Stimulated activated CD8-positive, alpha-beta memory T cell treated with anti-CD3 and anti-CD28 coated beads, Interleukin-15, amount 100 ng/mL, for 24 hours (primary cell): ENCODE results near the gene PTPN1.

Experiments
- DNase-seq: peaks from one replicate; pipeline ENCODE4 v3.0.0-alpha.2; 2020; ENCODE audit warnings: low read depth

PTPN1 gene

GRCh38 chr20:50513169-50514034 lies 3.2 kb downstream of the PTPN1 start:
- no peak for DNase-seq

- no peak for DNase-seq
Measured at GRCh38 chr20:50514035-50514337, 3.8 kb downstream of the PTPN1 start.

GRCh38 chr20:50514750-50515149 lies 4.6 kb downstream of the PTPN1 start:
- DNase-seq, result no peak

- no peak for DNase-seq
Measured at GRCh38 chr20:50515471-50516106, 5.4 kb downstream of the PTPN1 start.

GRCh38 chr20:50516180-50516934 lies 6.2 kb downstream of the PTPN1 start:
- DNase-seq, result no peak

- no peak for DNase-seq
Measured at GRCh38 chr20:50516935-50517816, 7.0 kb downstream of the PTPN1 start.

GRCh38 chr20:50517817-50518154 lies 7.6 kb downstream of the PTPN1 start:
- DNase-seq, result no peak

- DNase-seq, result no peak
Measured at GRCh38 chr20:50518270-50518721, 8.1 kb downstream of the PTPN1 start.

- no peak for DNase-seq
Measured at GRCh38 chr20:50519036-50519762, 9.0 kb downstream of the PTPN1 start.

- no peak for DNase-seq
Measured at GRCh38 chr20:50520222-50520880, 10.2 kb downstream of the PTPN1 start.

GRCh38 chr20:50521221-50522052 lies 11.3 kb downstream of the PTPN1 start:
- no peak for DNase-seq

- no peak for DNase-seq
Measured at GRCh38 chr20:50522053-50522674, 12.0 kb downstream of the PTPN1 start.

- DNase-seq, result no peak
Measured at GRCh38 chr20:50523552-50524167, 13.5 kb downstream of the PTPN1 start.

- DNase-seq, result no peak
Measured at GRCh38 chr20:50525681-50526080, 15.5 kb downstream of the PTPN1 start.

- no peak for DNase-seq
Measured at GRCh38 chr20:50526403-50526989, 16.3 kb downstream of the PTPN1 start.

- DNase-seq, result no peak
Measured at GRCh38 chr20:50527068-50527605, 17.0 kb downstream of the PTPN1 start.

GRCh38 chr20:50528129-50528528 lies 17.9 kb downstream of the PTPN1 start:
- DNase-seq, result no peak

GRCh38 chr20:50528804-50529351 lies 18.7 kb downstream of the PTPN1 start:
- DNase-seq, result no peak
